ENCODE data around the gene TBPL1.
"Not testable (repeated sequence)": the region's sequence is repeated elsewhere in the genome, so short reads cannot be mapped to it uniquely, and the experiment has no call there.

Gene TBPL1

GRCh38 chr6:133966654-133967329, 13.8 kb downstream of the TBPL1 start:
- DNase-seq (ENCODE audit: low read depth), result no peak
- no peak for TF ChIP-seq CTCF (IDR thresholded peaks at IDR 0.05; ENCODE audit: insufficient read depth, low read depth, low read length, missing control alignments)

GRCh38 chr6:133967347-133967746, 14.3 kb downstream of the TBPL1 start:
- no peak for TF ChIP-seq CTCF (IDR thresholded peaks at IDR 0.05; ENCODE audit: insufficient read depth, low read depth, low read length, missing control alignments)
- DNase-seq (ENCODE audit: low read depth), result no peak
- H3K4me3 ChIP-seq (ENCODE audit: low read length), result no peak overlapping the region

More at GRCh38 chr6:133966654-133967329, 13.8 kb downstream of the TBPL1 start:
- H3K4me3 ChIP-seq (ENCODE audit: low read length), result no peak overlapping the region

GRCh38 chr6:133967835-133968234, 14.8 kb downstream of the TBPL1 start:
- not testable (repeated sequence) for H3K4me3 ChIP-seq (ENCODE audit: low read length)
- DNase-seq (ENCODE audit: low read depth), result peak; percentile 81

GRCh38 chr6:133969285-133969920, 16.4 kb downstream of the TBPL1 start:
- no peak for TF ChIP-seq CTCF (IDR thresholded peaks at IDR 0.05; ENCODE audit: insufficient read depth, low read depth, low read length, missing control alignments)
- no peak for DNase-seq (ENCODE audit: low read depth)
- H3K4me3 ChIP-seq (ENCODE audit: low read length), result no peak overlapping the region

- no peak for DNase-seq (ENCODE audit: low read depth)
- TF ChIP-seq CTCF (IDR thresholded peaks at IDR 0.05; ENCODE audit: insufficient read depth, low read depth, low read length, missing control alignments), result no peak
- no peak overlapping the region for H3K4me3 ChIP-seq (ENCODE audit: low read length)
These were observed 16.9 kb downstream of the TBPL1 start for GRCh38 chr6:133969921-133970295.

- no peak overlapping the region for H3K4me3 ChIP-seq (ENCODE audit: low read length)
- no peak for TF ChIP-seq CTCF (IDR thresholded peaks at IDR 0.05; ENCODE audit: insufficient read depth, low read depth, low read length, missing control alignments)
- no peak for DNase-seq (ENCODE audit: low read depth)
These were observed 18.8 kb downstream of the TBPL1 start for GRCh38 chr6:133971861-133972260.

GRCh38 chr6:133972388-133972787, 19.4 kb downstream of the TBPL1 start:
- no peak for DNase-seq (ENCODE audit: low read depth)
- no peak for TF ChIP-seq CTCF (IDR thresholded peaks at IDR 0.05; ENCODE audit: insufficient read depth, low read depth, low read length, missing control alignments)
- H3K4me3 ChIP-seq (ENCODE audit: low read length), result no peak overlapping the region
